ENCODE results near the gene RFX3.

The RFX3 gene

DNA sequence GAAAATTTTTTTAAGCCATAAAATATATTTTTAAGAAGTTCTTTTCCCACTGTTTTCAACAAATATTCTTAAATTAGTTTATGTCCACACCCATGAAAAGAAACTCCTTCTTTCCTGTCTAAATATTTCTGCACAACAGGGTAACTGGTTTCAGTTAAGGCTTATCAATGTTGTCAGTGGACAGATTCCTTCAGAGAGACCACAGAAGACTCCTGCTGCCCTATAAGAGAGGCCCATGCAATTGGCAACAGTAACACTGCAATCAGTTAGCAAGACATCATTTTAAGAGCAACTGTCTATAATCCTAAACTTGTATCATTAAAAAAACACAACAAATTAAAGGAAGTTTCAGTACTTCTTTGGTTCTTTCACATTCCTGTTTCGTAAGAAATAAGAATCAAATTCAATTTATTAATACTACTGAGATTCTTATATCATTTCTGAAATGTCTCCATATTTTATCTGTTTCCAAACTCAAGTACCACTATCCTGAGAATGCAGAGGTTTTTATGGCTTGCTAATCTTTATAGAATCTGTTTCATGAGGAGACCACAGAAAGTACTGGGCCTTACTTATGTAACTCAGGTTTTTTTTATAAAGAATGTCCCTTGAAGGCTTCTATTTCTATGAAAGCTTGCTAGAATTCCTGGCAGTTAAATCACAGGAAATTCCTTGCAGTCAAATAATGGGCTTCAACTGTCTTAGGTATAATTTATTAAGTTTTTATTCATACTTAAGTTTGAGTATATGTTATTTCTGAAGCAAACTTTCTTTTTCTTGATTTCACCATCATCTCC is 240.2 kb downstream of the RFX3 start:
- DNase-seq (ENCODE audit: low read depth in 2 of 2, low spot score in 1 of 2) = no peak

DNA sequence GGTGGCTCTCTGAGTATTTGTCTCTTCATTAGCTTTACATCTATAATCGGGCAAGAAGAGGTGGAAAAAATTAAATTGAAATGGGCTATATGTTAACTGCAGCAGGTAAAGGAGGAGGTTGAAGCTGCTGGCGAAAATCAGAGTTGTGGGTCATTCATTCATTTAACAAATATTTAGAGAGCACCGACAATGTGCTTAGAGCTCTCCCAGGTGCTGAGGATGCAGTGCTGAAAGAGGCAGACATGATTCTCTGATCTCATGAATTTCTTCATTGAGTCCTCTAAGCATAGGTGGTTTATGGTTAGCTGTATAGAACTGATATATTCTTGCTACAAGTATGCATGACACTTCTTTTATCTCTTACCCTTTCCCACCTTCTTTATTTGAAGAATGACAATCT is 243.4 kb downstream of the RFX3 start:
- DNase-seq (ENCODE audit: low read depth in 2 of 2, low spot score in 1 of 2) = no peak

DNA sequence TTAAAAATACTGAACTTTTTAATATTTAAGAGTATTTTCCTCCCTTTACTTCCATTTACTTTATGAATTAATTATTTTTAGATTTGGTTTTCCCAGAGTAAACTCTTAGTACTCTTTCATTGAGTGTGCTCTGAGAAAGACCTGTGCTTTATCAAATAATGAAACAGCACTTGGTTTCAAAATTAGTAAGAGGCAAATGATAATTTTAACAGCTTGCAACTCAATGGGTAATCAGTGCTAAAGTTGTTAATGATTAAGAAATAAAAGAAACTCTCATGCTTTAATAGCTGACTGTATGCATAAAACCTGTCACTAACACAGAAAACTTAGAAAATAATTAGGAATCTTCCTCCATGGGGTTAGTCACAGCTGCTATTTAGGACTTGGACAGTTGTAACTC is 244.4 kb downstream of the RFX3 start:
- no peak for DNase-seq (ENCODE audit: low read depth in 2 of 2, low spot score in 1 of 2)

DNA sequence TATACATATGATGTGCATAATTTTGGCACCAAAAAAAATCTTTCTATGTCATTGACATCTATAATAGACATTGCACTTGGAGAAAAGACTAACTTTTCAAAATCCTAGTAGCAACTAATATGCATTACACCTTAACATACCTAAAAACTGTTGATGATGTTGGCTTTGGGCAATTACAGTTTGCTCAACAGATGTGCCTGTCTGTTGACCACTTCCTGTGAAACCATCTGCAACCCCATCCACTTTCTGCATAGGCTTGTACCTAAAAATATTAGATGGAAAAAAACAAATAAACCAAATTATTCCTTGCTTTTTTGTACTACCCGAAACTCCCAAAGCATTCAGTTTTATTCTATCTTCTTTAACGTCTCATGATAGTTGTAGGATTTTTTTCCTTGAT is 248.6 kb downstream of the RFX3 start:
- DNase-seq (ENCODE audit: low read depth in 2 of 2, low spot score in 1 of 2) = no peak

DNA sequence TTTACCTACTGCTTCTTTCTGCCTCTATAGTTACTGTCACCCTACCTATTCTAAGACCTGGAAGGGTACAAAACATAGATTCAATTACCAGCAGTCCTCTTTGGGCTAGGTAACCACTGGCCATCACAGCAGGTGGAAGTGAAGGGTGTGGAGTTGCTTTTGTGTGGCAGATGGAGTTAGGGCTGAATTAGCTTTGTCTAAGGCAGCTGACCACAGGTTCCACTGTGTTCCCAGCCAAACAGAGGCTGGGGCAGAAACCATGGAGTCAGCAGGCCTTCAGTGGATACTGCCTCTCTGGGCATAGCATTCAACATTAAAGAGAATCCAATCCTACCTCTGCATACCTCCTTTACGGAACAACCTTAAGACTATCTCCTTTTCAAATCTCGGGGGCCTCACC is 254.2 kb downstream of the RFX3 start:
- no peak for DNase-seq (ENCODE audit: low read depth in 2 of 2, low spot score in 1 of 2)

DNA sequence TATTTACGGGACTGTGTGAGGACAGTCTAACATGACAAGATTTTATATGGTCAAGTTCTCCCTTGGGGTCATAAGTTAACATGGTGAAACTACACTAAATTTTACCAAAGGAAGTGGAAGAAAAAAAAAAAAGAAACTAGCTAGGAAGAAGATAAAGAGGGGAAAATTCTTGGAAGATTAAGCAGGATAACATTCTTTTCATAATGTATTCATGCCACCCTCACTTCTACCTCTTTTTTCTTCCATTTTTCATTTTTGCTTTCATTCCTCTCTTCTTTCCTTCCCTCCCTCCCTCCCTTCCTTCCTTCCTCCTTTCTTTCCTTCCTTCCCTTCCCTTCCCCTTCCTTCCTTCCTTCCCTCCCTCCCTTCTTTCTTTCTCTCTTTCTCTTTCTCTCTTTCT is 254.6 kb downstream of the RFX3 start:
- no peak for DNase-seq (ENCODE audit: low read depth in 2 of 2, low spot score in 1 of 2)

DNA sequence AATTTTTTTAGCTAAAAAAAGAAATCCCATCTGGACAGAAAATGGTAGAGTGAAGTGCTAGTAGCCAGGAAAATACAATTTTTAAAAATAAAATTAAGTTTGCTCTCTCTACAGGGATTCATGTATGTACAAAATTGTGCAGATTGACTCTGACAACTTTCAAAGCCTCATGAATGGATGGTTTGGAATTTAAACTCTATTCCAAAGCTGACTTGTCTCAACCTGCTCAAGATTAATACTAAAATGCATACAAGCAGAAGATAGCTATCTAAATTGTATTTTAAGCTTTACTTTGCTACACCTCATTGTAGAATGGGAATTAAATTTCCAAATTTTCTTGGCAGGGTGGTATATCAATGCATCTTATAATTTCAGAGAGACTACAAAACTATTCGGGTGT is 257.6 kb downstream of the RFX3 start:
- DNase-seq (ENCODE audit: low read depth in 2 of 2, low spot score in 1 of 2) = no peak

DNA sequence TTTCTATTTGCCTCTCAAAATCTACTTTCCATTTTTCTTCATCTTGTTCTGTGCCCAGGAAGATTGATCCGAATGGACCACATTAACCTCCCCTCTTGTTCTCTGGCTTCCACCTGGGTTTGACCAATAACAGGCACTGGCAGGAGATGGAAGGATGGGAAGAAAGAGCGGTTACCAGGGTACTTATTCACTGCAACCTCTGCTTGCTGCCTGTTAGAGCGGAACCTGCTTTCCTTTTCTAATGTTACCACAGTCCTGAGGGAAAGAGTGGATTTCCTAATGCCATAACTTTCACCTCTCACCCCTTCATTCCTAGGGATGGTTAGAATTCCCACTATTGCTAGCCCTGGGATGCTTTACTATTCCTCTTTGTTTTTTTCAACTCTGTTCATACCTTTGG is 262.1 kb downstream of the RFX3 start:
- DNase-seq (ENCODE audit: low read depth in 2 of 2, low spot score in 1 of 2) = no peak

DNA sequence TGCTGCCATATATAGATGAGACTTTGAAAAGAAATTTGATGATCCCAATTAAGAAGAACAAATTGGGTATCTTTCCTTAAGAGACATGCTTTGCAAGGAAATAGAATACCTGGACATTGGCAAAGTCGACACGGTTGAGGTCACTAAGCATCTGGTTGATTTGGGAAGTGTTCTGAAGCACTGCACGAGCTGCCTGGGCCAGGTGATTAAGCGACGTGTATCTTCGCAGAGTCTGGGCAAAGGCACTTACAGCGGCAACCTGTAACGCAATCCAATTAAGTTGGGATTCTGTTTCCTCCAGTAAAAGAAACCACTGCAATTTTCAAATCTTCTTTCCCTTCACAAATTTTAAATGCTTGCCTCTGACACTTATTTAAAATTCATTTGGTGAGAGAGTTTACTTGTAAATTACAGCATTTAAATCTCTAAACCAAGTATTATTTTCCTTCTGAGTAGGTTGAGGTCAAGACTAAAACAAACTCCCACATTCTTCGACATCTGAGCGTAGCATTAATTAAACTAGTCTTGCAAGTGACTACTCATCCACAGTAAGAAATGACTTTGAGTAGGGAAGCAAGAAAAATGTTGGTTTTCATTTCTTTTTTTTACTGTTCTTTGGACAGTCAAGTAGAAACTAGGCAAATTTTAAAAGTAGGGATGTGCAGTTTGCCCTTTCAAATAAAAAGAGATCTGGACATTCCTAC is 262.8 kb downstream of the RFX3 start:
- DNase-seq (ENCODE audit: low read depth in 2 of 2, low spot score in 1 of 2) = no peak

DNA sequence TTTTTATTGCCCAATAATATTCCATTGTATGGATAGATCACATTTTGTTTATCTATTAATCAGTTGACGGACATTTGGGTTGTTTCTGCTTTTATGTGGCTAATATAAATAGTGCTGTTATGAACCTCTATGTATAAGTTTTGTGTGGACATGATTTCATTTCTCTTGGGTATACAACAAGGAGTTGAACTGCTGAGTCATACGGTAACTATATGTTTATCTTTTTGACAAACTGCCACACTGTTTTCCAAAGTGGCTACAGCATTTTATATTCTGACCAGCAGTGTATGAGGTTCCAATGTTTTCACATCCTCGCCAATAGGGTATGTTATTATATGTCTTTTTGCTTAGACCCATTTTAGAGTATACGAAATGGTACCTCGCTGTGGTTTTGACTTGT is 264.3 kb downstream of the RFX3 start:
- no peak for DNase-seq (ENCODE audit: low read depth in 2 of 2, low spot score in 1 of 2)

DNA sequence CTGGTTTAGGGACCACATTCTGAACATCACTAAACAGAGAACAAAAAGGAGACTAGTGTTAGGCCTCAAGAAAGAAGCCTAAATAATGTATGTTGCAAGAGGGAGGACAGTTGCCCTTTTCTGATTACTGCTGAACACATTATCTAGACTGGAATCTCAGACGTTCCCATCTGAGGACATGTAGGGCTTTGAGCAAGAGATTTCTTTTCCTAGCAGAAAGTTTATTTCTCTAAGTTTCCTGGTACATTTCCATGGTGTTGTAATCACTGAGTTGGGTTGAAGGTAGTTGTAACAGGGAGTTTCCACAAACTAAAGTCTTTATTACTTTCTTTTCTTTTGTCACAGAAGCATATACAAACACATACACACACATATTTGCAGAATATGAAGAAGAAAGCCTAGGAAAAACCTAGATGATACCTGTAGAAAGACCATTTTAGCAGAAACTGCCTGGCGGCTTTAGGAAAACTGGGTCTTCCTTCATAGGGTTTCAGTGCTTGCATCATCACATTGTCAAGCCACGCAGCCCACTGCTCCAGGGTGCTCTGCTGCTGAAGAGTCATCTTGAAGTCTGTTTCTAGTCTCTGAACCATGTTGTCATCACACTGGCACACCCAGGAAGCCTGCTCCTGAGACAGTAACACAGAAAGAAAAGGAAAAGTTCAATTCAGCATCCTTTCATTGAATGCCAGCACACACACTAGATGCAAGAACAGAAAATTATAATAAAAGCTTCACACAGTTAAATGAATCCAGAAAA is 269.1 kb downstream of the RFX3 start:
- DNase-seq (ENCODE audit: low read depth in 2 of 2, low spot score in 1 of 2) = no peak

DNA sequence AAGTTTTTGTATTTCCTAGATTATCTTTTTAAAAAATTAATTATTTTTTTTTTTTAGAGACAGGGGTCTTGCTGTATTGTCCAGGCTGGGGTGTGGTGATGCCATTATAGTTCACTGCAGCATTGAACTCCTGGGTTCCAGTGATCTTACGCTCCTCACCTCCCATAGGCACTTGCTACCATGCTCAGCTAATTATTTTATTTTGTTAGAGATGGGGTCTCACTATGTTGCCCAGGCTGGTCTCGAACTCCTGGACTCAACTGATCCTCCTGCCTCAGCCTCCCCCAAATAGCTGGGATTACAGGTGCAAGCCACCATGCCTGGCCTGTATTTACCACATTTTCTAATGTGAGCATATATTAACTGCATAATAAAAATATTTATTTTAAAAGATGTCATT is 274.5 kb downstream of the RFX3 start:
- DNase-seq (ENCODE audit: low read depth in 2 of 2, low spot score in 1 of 2) = no peak

DNA sequence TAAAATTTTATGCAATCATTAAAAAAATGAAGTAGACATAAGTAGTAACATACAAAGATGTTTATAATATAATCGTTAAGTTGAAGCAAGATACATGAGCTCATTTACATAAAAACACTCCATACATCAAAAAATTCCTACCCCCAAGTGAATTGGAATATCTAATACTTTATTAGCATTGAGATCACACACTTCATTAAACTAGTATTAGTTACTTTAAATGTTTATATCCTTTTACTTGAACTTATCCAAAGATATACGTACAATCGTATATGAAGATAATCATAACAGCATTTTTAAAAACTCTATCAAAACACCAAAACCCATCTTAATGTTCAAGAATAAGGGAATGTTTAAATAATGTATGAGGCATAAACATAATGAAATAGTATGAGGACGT is 275.1 kb downstream of the RFX3 start:
- no peak for DNase-seq (ENCODE audit: low read depth in 2 of 2, low spot score in 1 of 2)

DNA sequence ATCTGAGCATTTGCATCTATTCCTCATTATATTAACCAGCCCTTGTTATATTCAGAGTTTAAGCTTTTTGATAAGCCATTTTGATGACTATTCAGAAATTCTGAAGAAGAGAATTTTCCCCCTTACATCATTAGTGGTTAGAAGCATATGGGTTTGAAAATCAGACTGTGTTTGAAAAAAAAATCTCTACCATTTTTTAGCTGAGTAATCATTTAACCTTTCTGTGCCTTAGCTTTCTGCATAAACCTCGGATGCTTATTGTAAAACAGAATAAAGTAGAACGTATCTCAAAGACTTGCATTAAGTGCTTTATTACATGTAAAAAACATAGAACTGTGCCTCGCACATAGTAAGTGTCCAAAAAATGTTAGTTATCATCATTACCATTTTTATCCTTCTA is 278.6 kb downstream of the RFX3 start:
- no peak for DNase-seq (ENCODE audit: low read depth in 2 of 2, low spot score in 1 of 2)

DNA sequence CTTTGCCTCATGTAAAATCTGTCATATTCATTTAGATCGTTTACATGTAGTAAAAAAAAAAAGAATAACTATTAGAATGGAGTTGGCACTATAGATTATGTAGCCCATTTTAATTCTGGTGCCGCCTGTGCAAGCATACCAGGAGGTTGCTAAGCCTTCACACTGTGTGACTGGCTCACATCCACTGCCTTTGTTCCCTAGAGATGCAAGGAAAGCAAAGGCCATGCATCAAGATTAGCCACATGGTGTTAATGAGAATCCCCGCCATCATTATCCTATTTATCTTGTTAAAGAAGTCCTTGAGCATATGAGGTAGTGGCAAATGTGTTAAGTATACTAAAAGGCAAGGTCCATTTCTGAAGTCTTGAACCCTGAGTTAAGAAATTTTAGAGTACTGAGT is 279.6 kb downstream of the RFX3 start:
- no peak for DNase-seq (ENCODE audit: low read depth in 2 of 2, low spot score in 1 of 2)

DNA sequence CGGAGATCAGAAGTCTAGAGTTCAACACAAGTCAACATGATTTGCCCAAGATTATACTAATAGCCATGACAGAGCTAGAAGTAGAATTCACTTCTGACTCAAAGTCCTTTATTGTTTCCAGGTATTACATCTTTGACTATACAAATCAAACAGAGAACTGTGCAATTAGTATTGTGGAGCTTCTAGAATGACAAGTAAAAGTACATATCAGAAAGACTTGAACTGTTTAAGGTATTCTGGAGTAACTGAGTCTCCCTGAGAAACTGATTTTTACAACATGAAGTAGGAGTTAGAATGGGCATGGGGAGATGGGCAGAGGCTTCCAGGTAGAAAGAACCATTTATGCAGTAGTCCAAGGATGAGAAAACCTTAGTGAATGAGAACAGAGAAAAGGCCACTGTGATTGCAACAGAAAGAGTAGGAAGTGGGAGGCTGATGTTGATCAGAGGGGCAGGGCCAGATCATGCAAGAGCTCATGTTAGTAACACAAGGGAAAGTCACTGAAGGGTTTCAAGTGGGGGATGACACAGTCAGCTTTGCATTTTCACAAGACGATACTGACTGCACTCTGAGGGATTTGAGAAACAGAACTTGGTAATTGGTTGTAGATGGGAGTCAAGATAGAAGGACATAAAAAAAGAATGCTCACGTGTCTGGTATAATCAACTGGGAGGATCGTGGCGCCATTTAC is 280.7 kb downstream of the RFX3 start:
- no peak for DNase-seq (ENCODE audit: low read depth in 2 of 2, low spot score in 1 of 2)

DNA sequence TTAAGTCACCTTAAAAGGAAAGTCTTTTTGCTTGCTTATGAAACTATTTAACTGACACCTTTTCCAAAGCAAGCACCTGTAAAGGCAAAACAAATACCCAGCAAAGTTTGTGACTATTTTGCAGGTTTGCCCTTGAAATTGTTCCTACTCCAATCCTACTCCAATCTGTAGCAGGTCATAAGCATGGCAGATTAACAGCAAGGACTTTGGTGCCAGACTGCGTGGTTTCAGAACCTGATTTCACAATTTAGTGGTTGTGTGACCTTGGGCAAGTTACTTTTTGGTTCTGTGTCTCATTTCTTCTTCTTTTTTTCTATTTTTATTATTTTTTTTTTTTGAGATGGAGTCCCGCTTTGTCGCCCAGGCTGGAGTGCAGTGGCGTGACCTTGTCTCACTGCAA is 282.1 kb downstream of the RFX3 start:
- DNase-seq (ENCODE audit: low read depth in 2 of 2, low spot score in 1 of 2) = no peak

DNA sequence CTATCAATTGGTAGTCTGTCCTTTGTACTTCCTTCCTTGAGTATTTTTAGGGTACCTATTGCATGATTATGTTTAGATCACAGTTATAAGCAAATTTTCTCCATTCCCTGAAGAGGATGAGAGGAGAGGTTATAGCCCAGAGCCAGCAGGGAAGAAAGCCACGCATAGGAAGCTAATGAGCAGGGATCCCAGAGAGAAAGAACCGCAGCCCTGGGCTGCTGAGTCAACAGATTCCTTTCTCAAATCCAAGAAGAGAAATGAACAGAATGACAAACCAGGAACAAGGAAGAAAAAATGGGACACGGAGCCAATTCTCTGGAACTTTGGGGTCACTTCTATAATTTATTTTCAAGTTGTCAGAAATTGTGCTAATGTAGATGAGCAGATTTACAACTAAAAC is 284.5 kb downstream of the RFX3 start:
- DNase-seq (ENCODE audit: low read depth in 2 of 2, low spot score in 1 of 2) = no peak

DNA sequence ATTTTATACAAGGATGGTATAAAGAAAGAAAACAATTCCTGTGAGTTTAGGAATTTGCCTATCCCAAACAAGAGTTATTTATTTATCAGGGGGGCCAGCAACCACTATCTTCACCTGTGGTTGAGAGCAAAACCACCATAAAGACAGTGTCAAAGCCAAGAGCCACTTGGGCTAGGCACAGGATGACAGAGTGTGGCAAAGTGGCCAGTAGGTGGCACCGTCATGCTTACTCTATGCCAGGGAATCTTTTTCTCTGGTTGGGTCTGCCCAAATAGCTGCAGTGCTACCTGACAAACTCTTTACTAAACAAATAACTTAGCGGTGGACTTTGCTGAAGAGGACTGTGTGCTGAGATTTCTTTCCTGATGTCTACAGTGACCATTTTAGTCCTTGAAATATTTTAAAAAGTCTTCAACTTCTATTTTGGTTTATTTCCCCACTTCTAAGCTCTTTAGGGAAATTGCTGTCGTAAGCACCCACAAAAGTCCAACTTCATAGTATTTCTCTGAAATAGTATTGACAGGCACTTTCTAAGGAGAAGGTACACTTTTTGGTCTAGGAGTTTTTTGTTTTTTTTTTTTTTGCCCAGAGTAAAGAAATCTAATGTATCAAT is 285.0 kb downstream of the RFX3 start:
- peak; percentile 23 to 24 for DNase-seq (ENCODE audit: low read depth in 2 of 2, low spot score in 1 of 2)

DNA sequence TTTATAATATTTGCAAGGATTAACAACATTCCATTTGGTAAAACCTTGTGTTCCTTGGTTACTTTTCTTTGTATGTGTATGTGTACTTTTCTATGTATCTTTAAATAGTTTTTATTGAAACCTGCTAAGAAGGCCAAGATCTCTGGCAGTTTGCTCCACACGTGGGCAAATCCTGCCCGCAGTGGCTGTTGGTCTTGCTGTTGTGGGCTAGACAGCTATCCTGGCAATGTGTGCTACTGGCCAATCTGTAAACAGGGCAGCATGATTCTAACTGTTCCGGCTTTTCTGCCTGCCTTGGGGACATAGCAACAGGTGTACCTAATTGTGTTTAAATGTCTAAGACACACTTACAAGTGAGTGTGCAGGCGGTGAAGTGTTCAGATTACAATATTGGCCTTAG is 286.6 kb downstream of the RFX3 start:
- no peak for DNase-seq (ENCODE audit: low read depth in 2 of 2, low spot score in 1 of 2)

DNA sequence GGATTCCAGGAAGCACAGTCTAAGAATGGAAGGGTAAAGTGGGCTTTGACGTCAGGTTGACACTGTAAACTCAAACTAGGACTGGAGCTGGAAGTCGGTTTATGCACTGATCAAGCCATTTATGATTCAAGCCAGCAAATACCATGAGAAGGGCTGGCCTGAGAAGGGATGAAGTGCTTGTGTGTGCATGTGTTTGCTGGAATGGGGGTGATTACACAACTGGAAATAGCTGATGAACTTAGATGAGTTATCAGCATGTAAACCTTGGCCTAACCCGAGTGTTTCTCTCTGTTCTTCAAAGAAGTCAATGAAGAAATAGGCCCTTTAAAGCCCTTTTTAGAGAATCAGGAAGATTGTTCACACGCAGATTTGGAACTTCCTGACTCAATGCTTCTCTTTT is 287.6 kb downstream of the RFX3 start:
- no peak for DNase-seq (ENCODE audit: low read depth in 2 of 2, low spot score in 1 of 2)

Measured in stimulated activated CD8-positive, alpha-beta memory T cell treated with anti-CD3 and anti-CD28 coated beads, Interleukin-4, amount 100 ng/mL, for 4 hours (primary cell).